Endothelial cell of umbilical vein (primary cell): ENCODE measurements around the gene HECW1. TPM values are rescaled to one million over a fixed set of nuclear protein-coding genes. Genes with fewer than 3 reads are reported as not detected.

Experiments used
- BruUV-seq: library from RNA; stranded (reverse); fragments of 400-500 nt; replicated peaks from 2 replicates; lab custom pipeline; 2021; lab: Mats Ljungman, UMichigan
- CTCF ChIA-PET: fragments of 300-600, 350-600 bp; sonication (Branson Sonifier 250); formaldehyde crosslinking; loops from one replicate; lab custom pipeline; 2021; ENCODE audit warnings: antibody characterized with exemption, inconsistent platforms; lab: Charles Lee
- POLR2A ChIA-PET: fragments of 300-600, 350-600 bp; sonication (Branson Sonifier 250); formaldehyde crosslinking; loops from one replicate; lab custom pipeline; 2021; ENCODE audit warnings: antibody characterized with exemption, inconsistent platforms; lab: Charles Lee
- DNase-seq: peaks from one replicate; pipeline ENCODE4 v3.0.0-alpha.2; 2011; ENCODE audit warnings: low read depth, low spot score
- FAIRE-seq: peaks from 2 replicates; lab custom pipeline; 2011; peaks lifted over from hg19 to GRCh38; lab: Jason Lieb, UNC
- H2AFZ ChIP-seq: 2 replicates; pipeline ENCODE4 v1.6.0; 2012; ENCODE audit warnings: low read depth, low read length, control low read depth, inconsistent platforms
- H3K27ac ChIP-seq: 2 replicates; pipeline ENCODE4 v1.5.1; 2011; ENCODE audit warnings: low read depth, mild to moderate bottlenecking, control low read depth, low read length, moderate library complexity; ENCODE audit not compliant: insufficient read depth
- H3K27me3 ChIP-seq, 2 experiments: 2 replicates each; pipeline versions ENCODE4 v1.6.0 to v1.6.1; 2011; ENCODE audit warnings: low read length in 2 of 2, mixed read lengths in 1 of 2; ENCODE audit not compliant: control insufficient read depth in 2 of 2, insufficient read depth in 2 of 2
- H3K36me3 ChIP-seq, 2 experiments: 2 replicates in 1 of 2; 3 replicates in 1 of 2; pipeline ENCODE4 v1.5.1; 2011; ENCODE audit warnings: low read length in 2 of 2, mild to moderate bottlenecking in 1 of 2, moderate library complexity in 1 of 2; ENCODE audit not compliant: control insufficient read depth in 2 of 2, insufficient read depth in 2 of 2; ENCODE audit errors: extremely low read depth in 1 of 2
- H3K4me1 ChIP-seq: 3 replicates; pipeline ENCODE4 v1.5.1; 2011; ENCODE audit warnings: mild to moderate bottlenecking, low read length; ENCODE audit not compliant: control insufficient read depth, insufficient read depth; ENCODE audit errors: extremely low read depth
- H3K4me2 ChIP-seq: 2 replicates; pipeline ENCODE4 v1.6.1; 2011; ENCODE audit warnings: low read length, control low read depth, mixed read lengths; ENCODE audit not compliant: insufficient read depth
- H3K4me3 ChIP-seq, 3 experiments: fragments of 200-600 bp in 1 of 3; sonication (generic), shearing (Covaris generic) in 1 of 3; replicated peaks in 1 of 3; 2 replicates each; pipeline ENCODE4 v1.5.1; 2011 to 2016; ENCODE audit warnings: control low read depth in 3 of 3, low read length in 3 of 3, mild to moderate bottlenecking in 2 of 3, inconsistent platforms in 1 of 3, low read depth in 1 of 3, moderate library complexity in 1 of 3; ENCODE audit not compliant: insufficient read depth in 1 of 3
- H3K79me2 ChIP-seq: 2 replicates; pipeline ENCODE4 v1.6.0; 2012; ENCODE audit warnings: low read length, inconsistent platforms; ENCODE audit not compliant: control insufficient read depth, insufficient read depth
- H3K9ac ChIP-seq: replicated peaks from 2 replicates; pipeline ENCODE3; 2011; ENCODE audit warnings: low read length, control low read depth; ENCODE audit not compliant: insufficient read depth; ENCODE audit errors: extremely low read depth
- H3K9me1 ChIP-seq: replicated peaks from 3 replicates; pipeline ENCODE4 v1.6.0; 2011; ENCODE audit warnings: mild to moderate bottlenecking, low read length; ENCODE audit not compliant: control insufficient read depth, insufficient read depth; ENCODE audit errors: extremely low read depth
- H3K9me3 ChIP-seq: replicated peaks from 2 replicates; pipeline ENCODE4 v1.5.1; 2012; ENCODE audit warnings: low read length, inconsistent platforms; ENCODE audit not compliant: control insufficient read depth, insufficient read depth
- H4K20me1 ChIP-seq: replicated peaks from 2 replicates; pipeline ENCODE3; 2011; ENCODE audit warnings: mild to moderate bottlenecking, low read length; ENCODE audit not compliant: control insufficient read depth, insufficient read depth; ENCODE audit errors: extremely low read depth
- FOS ChIP-seq: IDR thresholded peaks from 2 replicates; pipeline ENCODE4 v1.6.1; 2011; ENCODE audit warnings: mild to moderate bottlenecking, low read length, moderate library complexity, borderline replicate concordance; ENCODE audit not compliant: insufficient read depth
- GATA2 ChIP-seq: IDR thresholded peaks from 2 replicates; pipeline ENCODE4 v1.7.0; 2011; ENCODE audit warnings: low read depth, mild to moderate bottlenecking, moderate library complexity, mixed read lengths, low read length; ENCODE audit not compliant: insufficient read length, insufficient read depth
- JUN ChIP-seq: IDR thresholded peaks from 2 replicates; pipeline ENCODE4 v1.6.1; 2011; ENCODE audit warnings: borderline replicate concordance, low read depth; ENCODE audit not compliant: insufficient read length, insufficient read depth
- POLR2A ChIP-seq: IDR thresholded peaks from 2 replicates; pipeline ENCODE4 v1.6.1; 2012; ENCODE audit warnings: low read depth, mild to moderate bottlenecking, control low read depth, low read length
- dilution Hi-C: fragments of 300-500 bp; cut with MboI; formaldehyde crosslinking; loops from one replicate; pipeline ENCODE4 v1.15.0; 2019; ENCODE audit warnings: low sequenced_read_pairs; ENCODE audit not compliant: extremely low pct_ligation_motif_present
- intact Hi-C: fragments of 100-400 bp; cut with micrococcal nuclease; formaldehyde crosslinking; loops from one replicate; pipeline ENCODE4 v1.10.0; 2022
- polyA plus RNA-seq, 4 experiments: library from polyadenylated mRNA; depleted of rRNA in 3 of 4; stranded (reverse) in 3 of 4; unstranded in 1 of 4; fragments of >200 nt; gene quantifications; 2 replicates each; pipeline versions ENCODE4 v1.2.1 to v1.2.3, GENCODE V29; 2011 to 2012; ENCODE audit warnings: missing spikeins in 1 of 4
- total RNA-seq: library from RNA; stranded (reverse); gene quantifications from 2 replicates; pipeline ENCODE4 v1.2.3, GENCODE V29; 2021
- TF ChIP-seq, protein P1 (sequence below): IDR thresholded peaks from 2 replicates; pipeline ENCODE4 v1.6.1; 2011; ENCODE audit not compliant: insufficient read depth, insufficient read length
- TF ChIP-seq, protein P2 (sequence below), 2 donors: IDR thresholded peaks; 1 replicate in 1 of 2; 2 replicates in 1 of 2; pipeline ENCODE4 v1.5.1; 2011; ENCODE audit warnings: low read length in 2 of 2, mild to moderate bottlenecking in 2 of 2, moderate library complexity in 2 of 2, control low read depth in 1 of 2, inconsistent platforms in 1 of 2, low read depth in 1 of 2; ENCODE audit not compliant: insufficient read depth in 1 of 2; ENCODE audit errors: extremely low read depth in 1 of 2

HECW1 gene
- total and polyA plus RNA-seq, 2 donors (not counting 3 experiments of a cell fraction or from before 2014, with no cell fraction given), result not detected

DNA sequence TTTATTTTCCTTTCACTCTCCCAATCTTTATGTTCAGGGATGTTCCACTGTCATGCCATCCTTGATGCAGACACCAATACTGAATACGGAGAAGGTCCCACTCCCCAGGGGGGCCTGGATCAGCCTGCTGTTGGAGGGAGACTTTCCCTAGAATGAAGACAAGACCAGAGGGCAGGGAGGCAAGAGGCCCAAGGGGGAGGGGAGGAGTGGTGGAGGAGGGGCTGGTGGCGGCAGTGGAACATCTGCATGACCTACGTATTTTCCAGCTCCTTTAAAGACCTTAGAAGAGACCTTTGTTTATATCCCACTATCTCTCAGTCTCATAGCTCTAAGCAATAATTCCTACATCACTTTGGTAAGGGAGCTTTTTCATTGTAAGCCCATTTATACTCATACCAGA lies 183.0 kb downstream of the HECW1 start:
- Histone ChIP-seq H3K9ac (no peak overlapping the region), H3K4me2 (no peak overlapping the region), H3K27ac (no peak overlapping the region), H3K36me3 (no peaks in the 10 kb centered on the region), H3K79me2 (no peaks in the 10 kb centered on the region), H3K27me3 (peaks cover 0 to 2% of the 10 kb centered on the region in 2 experiments), H4K20me1 (no peaks in the 10 kb centered on the region), H3K4me3 (no peak overlapping the region), H3K9me1 (no peaks in the 10 kb centered on the region), H3K9me3 (no peaks in the 10 kb centered on the region), H2AFZ (no peak overlapping the region), H3K4me1 (no peaks in the 10 kb centered on the region)
- FAIRE-seq, result no peak
- DNase-seq, result no peak
- POLR2A ChIA-PET, result no interaction called here
- dilution Hi-C loops (no loop called here), intact Hi-C loops (no loop called here)
- BruUV-seq, result no TSS peak
- CTCF ChIA-PET, result interaction anchor here (1.2 to 1.4 kb wide), 2 partner anchors 13 to 33 kb away, joined by 3 read pairs; no protein-coding TSS in a partner anchor
- TF ChIP-seq POLR2A (no peak), FOS (no peak)

DNA sequence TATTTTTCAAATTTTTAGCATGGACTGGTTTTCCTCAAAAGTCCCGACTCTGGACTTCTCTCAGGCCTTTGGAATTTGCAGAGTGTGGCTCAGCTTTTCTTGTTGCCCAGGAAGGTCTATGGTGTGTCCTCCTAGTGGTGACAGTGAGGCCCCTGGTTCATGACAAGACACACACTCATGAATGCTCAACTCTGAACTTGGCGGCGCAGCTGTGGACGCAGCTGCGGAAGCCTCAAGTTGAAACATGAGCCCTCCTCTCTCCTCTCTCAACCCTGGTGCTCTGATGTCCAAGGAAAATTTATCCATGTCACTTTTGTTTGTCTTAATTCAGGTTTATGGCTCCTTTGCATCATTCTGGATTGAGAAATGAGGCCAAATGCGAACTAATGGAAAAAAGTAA lies 183.9 kb downstream of the HECW1 start:
- intact Hi-C loops (no loop called here), dilution Hi-C loops (no loop called here)
- TF ChIP-seq GATA2, result no peak
- TF ChIP-seq, protein P1, sequence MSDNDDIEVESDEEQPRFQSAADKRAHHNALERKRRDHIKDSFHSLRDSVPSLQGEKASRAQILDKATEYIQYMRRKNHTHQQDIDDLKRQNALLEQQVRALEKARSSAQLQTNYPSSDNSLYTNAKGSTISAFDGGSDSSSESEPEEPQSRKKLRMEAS, result no peak
- TF ChIP-seq, protein P2, sequence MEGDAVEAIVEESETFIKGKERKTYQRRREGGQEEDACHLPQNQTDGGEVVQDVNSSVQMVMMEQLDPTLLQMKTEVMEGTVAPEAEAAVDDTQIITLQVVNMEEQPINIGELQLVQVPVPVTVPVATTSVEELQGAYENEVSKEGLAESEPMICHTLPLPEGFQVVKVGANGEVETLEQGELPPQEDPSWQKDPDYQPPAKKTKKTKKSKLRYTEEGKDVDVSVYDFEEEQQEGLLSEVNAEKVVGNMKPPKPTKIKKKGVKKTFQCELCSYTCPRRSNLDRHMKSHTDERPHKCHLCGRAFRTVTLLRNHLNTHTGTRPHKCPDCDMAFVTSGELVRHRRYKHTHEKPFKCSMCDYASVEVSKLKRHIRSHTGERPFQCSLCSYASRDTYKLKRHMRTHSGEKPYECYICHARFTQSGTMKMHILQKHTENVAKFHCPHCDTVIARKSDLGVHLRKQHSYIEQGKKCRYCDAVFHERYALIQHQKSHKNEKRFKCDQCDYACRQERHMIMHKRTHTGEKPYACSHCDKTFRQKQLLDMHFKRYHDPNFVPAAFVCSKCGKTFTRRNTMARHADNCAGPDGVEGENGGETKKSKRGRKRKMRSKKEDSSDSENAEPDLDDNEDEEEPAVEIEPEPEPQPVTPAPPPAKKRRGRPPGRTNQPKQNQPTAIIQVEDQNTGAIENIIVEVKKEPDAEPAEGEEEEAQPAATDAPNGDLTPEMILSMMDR (IDR thresholded peaks at IDR 0.05; ENCODE audit: extremely low read depth in 1 of 2, insufficient read depth in 1 of 2, low read depth in 1 of 2, low read length in 2 of 2), result no peak
- TF ChIP-seq JUN, result no peak
- Histone ChIP-seq H3K4me1 (no peaks in the 10 kb centered on the region), H3K27me3 (peaks cover 0 to 2% of the 10 kb centered on the region in 2 experiments), H4K20me1 (no peaks in the 10 kb centered on the region), H3K9me1 (no peaks in the 10 kb centered on the region), H3K4me2 (no peak overlapping the region), H3K27ac (no peak overlapping the region), H3K36me3 (no peaks in the 10 kb centered on the region), H2AFZ (no peak overlapping the region), H3K79me2 (no peaks in the 10 kb centered on the region), H3K4me3 (no peak overlapping the region), H3K9me3 (no peaks in the 10 kb centered on the region), H3K9ac (no peak overlapping the region)
- ChIA-PET CTCF (no interaction called here), POLR2A (no interaction called here)
- no peak for DNase-seq
- no peak for FAIRE-seq
- no TSS peak for BruUV-seq
